EH (cell line): ENCODE data around the gene POU6F1.
"Not testable (repeated sequence)": the region's sequence is repeated elsewhere in the genome, so short reads cannot be mapped to it uniquely, and the experiment has no call there.

Source experiments
- DNase-seq: peaks from one replicate; pipeline ENCODE4 v3.0.0-alpha.2; 2015; ENCODE audit warnings: low read depth

Gene POU6F1, protein sequence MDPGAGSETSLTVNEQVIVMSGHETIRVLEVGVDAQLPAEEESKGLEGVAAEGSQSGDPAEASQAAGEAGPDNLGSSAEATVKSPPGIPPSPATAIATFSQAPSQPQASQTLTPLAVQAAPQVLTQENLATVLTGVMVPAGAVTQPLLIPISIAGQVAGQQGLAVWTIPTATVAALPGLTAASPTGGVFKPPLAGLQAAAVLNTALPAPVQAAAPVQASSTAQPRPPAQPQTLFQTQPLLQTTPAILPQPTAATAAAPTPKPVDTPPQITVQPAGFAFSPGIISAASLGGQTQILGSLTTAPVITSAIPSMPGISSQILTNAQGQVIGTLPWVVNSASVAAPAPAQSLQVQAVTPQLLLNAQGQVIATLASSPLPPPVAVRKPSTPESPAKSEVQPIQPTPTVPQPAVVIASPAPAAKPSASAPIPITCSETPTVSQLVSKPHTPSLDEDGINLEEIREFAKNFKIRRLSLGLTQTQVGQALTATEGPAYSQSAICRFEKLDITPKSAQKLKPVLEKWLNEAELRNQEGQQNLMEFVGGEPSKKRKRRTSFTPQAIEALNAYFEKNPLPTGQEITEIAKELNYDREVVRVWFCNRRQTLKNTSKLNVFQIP

GRCh38 chr12:51217968-51218606 lies at the start of gene POU6F1:
Gene POU6F1 (minus strand): TSS chr12:51218062. CDS start chr12:51206836, 11,226 bp downstream.
- DNase-seq: peak; percentile 81

DNA sequence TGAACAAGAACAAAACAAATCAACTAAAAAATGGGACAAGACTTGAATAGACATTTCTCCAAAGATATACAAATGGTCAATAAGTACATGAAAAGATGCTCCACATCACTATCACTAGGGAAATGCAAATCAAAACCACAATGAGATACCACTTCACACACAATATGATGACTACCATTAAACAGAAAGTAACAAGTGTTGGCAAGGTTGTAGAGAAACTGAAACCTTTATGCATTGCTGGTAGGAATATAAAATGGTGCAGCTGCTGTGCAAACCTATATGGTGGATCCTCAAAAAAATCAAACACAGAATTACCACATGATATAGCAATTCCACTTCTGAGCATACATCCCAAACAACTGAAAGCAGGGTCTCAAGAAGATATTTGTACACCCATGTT lies 47.2 kb upstream of the POU6F1 start:
- no peak for DNase-seq

DNA sequence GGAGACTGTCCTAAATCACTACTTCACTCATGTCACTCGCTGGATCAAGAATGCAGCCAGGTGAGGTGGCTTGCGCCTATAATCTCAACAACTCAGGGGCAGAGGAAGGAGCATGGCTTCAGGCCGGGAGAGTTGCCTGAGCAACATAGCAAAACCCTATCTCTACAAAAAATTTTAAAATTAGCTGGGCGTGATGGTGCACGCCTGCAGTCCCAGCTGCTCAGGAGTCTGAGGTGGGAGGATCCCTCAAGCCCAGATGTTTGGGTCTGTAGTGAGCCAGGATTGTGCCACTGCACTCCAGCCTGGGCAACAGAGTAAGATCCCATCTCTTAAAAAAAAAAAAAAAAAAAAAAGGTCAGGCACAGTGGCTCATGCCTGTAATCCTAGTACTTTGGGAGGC lies 46.4 kb upstream of the POU6F1 start:
- no peak for DNase-seq

- no peak for DNase-seq
Measured at GRCh38 chr12:51263341-51263740, 45.5 kb upstream of the POU6F1 start.

DNA sequence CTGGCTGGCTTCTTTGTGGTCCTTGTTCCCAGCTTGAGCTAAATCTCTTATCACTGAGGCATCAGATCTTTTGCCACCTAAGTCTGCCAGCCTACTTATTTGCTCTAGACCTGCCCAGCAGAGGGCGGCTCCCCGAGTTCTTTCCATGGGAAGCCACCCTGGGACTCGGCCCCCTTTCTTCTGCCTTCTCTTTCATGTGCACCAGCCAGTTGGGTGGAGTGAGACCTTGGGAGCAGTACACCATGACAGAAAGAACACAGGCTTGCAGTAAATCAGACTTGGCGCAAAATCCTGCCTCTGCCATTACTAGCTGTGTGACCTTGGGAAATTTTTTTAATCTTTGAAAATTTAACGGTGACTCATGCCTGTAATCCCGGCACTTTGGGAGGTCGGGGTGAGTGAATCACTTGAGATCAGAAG lies 44.9 kb upstream of the POU6F1 start:
- peak; percentile 75 for DNase-seq

DNA sequence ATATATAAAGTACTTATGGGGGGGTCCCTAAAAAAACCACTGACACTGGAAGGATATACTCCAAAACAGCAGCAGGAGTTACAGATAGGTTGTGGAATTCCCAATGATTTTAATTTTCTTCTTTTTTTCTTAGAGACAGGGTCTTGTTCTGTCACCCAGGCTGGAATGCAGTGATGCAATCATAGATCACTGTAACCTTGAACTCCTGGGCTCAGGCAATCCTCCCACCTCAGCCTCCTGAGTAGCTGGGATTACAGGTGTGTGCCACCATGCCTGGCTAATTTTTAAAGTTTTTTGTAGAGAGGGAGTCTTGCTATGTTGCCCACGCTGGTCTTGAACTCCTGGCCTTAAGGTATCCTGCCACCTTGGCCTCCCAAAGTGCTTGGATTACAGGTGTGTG lies 41.7 kb upstream of the POU6F1 start:
- DNase-seq: not testable (repeated sequence)

DNA sequence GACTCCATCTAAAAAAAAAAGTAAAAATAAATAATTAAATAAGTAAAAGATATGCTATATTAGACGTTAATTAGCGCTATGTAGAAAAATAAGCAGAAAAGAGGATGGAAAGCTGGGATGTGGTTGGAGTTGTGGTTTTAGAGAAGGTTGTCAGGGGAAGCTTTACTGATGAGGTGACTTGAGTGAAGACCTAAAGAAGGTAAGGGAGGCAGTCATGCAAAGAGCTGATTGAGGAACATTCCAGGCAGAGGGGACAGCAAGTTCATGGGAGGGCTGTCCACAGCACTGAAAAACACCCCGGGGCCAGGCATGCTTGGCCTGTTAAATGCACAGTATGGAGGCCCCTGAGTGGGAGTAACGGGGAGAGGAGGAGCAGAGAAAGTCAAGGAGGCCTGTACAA lies 36.7 kb upstream of the POU6F1 start:
- DNase-seq: no peak

GRCh38 chr12:51253276-51253675 lies 35.4 kb upstream of the POU6F1 start:
- no peak for DNase-seq

DNA sequence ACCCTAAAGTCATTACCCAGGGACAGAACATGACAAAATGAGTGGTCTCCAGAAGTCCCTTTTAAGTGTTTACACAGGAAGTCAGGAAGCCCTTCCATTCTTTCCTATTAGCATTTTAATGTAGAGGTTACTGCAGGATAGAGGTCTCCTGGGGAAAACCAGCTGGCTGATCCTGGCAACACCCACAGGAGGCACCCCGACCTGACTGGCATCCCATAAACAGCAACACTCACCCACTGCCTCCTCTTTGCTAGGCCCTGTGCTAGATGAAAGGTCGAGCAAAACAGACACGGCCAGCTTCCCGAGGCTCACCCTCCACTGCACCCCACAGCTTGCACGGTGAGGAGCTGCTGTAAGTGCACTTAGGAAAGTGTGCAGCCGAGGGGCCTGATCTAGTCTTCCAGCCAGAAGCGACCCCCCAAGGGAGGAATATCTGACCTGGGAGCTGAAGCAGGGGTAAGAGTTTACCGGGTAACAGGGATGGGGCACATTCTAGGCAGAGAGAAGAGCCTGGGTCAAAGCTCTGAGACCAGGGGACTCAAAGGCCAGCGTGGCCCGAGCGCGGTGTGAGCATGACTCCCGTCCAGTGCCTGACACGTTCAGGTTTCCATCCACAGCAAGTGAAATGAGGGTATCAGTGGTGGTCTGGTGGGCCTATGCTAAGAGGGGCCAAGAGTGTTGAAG lies 29.8 kb upstream of the POU6F1 start:
- DNase-seq: no peak

DNA sequence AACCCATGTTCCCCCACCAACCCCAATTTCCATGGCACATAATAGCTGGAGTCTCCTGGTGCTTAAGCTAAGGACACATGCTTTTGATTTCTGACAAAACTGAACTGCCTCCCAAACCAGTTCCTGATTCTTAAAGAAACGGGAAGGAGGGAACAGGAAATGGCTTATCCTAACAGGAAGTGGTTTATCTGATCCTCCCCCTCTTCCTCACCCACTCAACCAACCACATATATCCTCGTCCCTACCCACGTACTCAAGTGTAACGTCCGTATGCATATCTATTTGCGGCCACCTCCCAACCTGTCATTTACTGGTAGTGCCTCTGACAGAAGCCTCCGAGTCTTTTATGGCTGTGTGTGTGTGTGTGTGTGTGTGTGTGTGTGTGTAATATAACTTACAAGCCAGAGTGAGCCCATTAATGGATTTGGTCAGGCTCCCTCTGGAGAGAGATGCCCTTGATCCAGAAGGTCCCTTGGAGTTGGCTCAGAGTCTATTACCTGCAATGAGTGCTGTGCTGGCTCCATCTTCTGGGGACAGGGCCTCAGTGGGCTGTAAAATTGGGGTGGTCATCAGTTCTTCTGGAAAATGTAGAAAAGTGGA lies 28.5 kb upstream of the POU6F1 start:
- DNase-seq: peak; percentile 75

GRCh38 chr12:51245476-51246253 lies 27.8 kb upstream of the POU6F1 start:
- no peak for DNase-seq

DNA sequence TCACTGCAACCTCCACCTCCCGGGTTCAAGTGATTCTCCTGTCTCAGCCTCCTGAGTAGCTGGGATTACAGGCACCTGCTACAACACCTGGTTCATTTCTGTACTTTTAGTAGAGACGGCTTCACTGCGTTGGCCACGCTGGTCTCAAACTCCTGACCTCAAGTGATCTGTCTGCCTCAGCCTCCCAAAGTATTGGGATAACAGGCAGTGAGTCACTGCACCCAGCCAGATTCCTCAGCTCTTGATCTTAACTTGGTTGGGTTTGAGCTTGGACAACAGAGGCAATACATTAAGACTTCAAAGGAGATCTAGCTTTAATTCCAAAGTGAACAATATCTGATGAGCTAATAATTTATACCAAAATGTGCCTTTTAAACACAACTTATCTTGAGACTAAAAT lies 26.4 kb upstream of the POU6F1 start:
- DNase-seq: peak; percentile 38

- no peak for DNase-seq
Measured at GRCh38 chr12:51242876-51243275, 25.0 kb upstream of the POU6F1 start.

DNA sequence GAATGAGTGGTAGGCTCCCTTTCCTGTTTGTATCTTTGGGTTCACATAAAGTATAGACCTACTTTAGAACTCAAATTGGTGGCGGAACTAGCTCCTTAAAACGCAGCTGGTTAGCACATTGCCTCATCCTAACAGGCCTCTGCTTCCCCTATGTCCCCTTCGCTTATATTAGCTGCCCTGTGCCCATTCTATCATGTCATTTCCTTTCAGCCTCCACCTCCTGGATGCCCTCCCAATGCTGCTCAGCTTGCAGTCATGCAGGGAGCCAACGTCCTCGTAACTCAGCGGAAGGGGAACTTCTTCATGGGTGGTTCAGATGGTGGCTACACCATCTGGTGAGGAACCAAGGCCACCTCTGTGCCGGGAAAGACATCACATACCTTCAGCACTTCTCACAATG lies 24.3 kb upstream of the POU6F1 start:
- no peak for DNase-seq

DNA sequence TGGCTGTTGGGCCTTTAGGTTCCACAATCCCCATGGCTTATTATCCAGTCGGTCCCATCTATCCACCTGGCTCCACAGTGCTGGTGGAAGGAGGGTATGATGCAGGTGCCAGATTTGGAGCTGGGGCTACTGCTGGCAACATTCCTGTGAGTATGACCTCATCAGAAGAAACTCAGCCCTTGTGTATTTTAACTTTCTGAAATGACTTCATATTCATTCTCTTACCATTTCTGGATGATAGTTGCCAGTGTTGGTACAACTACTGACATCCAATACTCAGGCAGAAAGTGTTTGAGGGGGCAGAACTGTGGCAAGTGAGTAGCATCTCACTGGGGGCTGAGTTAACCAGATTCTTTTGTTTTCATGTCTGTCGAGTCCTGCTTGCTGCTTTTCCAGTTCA lies 23.1 kb upstream of the POU6F1 start:
- peak; percentile 59 for DNase-seq

DNA sequence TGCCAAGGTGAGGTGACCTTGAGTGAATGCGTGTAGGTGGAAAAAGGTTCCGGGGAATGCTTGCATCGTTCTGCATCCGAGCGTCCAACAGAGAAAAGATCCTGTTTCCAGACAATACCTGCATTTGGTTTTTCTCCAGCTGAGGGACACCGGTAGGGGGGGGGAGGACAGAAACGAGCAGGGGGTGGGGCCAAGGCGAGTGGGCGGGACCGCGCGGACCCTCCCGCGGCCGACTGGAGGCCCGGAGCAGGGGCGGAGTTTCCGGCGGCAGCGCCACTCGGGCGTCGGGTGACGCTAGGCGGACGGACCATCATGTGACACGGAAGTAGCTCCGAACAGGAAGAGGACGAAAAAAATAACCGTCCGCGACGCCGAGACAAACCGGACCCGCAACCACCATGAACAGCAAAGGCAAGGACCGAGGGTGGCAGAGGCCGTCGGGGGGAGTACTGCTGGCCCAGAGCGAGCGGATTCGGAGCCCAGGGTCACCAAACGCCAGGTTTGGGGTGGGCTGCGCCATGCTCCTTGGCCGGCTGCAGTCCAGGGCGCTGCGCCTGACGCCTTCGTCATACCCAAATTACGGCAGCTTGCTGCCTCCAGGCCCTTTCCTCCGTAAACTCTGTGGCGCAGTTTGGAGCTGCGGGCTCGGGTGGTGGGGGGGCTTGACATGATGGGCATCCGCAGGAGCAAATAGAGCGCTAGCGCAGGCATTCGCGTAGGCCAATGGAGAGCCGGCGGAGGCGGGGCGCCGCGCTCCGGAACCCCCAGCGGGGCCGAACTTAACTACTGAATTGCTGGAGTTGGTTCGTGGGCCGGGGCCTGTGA lies 20.9 kb upstream of the POU6F1 start, which contains the start of gene DAZAP2:
Gene DAZAP2 (plus strand): TSS at position 317 of the 825 bp plus-strand sequence. CDS start 82 bp downstream, at position 399.
- peak; percentile 96 for DNase-seq

DNA sequence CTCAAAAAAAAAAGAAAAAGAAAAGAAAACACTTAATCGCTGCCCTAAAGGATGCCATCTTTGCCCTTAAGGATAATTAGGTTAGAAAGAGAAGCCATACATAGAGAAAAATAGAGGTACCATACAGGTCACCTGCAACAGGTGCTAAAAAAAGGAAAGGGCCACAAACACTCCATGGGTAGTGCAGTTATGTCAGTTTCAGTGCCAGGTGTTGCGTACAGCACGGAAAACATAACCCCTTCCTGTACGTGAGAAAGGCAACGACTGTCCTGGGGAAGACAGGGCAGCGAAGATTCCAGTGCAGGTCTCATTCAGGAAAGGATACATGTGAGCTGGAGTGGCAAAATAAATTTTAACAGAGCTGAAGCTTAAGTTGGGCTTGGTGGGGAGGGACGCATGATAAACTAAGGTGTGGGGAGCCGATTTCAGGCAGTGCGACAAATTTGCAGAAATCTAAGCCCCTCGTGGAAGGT lies 20.2 kb upstream of the POU6F1 start:
- DNase-seq: no peak

DNA sequence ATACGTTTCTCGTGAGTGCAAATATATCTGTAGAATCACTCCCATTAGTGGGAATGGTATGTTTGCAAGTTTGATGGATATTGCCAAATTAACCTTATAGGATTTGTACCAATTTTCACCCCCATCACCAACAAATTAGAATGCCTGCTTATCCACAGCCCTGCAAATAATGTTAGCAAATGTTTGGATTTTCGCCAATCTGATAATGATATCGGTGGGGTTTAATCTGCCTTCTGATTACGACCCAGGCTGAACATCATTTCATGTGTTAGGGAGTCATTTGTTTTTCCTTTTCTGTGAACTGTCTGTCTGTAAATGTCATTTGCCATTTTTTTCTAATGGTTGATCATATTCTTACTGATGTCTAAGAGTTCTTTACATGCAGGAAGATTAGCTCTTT lies 16.7 kb upstream of the POU6F1 start:
- no peak for DNase-seq

DNA sequence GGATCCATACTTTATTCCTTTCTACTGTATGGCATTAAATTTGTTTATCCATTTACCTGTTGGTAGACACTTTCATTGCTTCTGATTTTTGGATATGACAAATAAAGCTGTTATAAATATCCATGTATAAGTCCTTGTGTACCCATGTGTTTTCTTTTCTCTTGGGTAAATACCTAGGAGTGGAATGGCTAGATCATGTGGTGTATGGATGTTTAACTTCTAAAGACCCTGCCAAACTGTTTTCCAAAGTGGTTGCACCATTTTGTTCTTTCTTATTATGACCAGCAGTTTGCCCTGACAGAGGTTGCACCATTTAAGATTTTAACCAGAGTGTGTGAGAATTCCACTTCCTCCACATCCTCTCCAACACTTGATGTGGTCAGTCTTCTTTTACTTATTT lies 14.8 kb upstream of the POU6F1 start:
- DNase-seq: no peak

DNA sequence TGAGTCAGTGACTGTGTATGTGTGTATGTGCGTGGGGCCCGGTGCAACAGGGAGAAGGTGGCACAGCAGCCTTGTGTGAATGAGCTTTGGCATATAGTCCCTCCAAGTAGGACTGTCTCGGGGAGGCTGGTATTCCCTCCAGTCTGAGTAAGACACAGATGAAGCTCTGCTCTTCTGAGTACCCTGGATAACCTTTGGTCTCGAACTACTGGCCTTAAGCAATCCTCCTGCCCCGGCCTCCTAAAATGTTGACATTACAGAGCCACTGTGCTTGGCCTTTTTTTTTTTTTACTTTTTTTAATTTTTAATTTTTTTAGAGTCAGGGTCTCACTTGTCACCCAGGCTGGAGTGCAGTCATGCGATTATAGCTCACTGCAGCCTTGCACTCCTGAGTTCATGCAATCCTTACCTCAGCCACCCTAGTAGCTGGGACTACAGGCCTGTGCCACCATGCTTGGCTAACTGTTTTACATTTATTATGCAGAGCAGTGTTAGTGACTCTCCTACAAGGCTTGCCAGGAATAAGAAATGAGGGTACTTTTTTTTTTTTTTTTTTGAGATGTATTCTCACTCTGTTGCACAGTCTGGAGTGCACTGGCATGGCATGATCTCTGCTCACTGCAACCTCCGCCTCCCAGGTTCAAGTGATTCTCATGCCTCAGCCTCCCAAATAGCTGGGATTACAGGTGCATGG lies 11.4 kb upstream of the POU6F1 start:
- DNase-seq: no peak
